OCI-LY3 (cell line): ENCODE results near the gene SYCN.

Experiments
- EZH2phosphoT487 ChIP-seq: fragments of 200-600 bp; shearing (Covaris generic); IDR thresholded peaks from 2 replicates; pipeline ENCODE4 v1.6.1; 2018; ENCODE audit warnings: antibody characterized with exemption, mixed run types, low read depth
- TF ChIP-seq, protein P1 (sequence below): fragments of 200-600, 300-600 bp; sonication (generic); IDR thresholded peaks from 2 replicates; pipeline ENCODE4 v1.5.1; 2014; ENCODE audit warnings: antibody characterized with exemption, low read length, low read depth

DNA sequence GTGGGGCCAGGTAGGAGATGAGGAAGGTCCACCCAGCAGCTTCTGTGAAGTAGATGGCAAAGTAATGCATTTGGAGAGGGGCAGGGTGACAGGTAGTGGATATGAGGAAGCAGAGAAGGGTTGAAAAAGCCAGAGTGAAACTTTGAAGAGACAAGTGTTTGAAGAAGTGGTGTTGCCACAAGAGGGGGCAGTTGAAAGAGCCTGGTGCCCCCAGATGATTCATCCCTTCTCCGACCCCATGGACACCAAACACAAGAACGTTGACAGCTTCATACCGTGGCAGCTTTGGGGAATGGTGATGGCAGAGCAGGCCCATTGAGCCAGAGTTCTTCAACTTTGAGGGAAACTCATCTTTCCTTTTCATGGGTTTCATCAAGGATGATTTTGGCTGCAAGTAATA, 20.8 kb upstream of the SYCN start:
- TF ChIP-seq, protein P1, sequence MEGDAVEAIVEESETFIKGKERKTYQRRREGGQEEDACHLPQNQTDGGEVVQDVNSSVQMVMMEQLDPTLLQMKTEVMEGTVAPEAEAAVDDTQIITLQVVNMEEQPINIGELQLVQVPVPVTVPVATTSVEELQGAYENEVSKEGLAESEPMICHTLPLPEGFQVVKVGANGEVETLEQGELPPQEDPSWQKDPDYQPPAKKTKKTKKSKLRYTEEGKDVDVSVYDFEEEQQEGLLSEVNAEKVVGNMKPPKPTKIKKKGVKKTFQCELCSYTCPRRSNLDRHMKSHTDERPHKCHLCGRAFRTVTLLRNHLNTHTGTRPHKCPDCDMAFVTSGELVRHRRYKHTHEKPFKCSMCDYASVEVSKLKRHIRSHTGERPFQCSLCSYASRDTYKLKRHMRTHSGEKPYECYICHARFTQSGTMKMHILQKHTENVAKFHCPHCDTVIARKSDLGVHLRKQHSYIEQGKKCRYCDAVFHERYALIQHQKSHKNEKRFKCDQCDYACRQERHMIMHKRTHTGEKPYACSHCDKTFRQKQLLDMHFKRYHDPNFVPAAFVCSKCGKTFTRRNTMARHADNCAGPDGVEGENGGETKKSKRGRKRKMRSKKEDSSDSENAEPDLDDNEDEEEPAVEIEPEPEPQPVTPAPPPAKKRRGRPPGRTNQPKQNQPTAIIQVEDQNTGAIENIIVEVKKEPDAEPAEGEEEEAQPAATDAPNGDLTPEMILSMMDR, result peak; percentile 48
- no peak for TF ChIP-seq EZH2phosphoT487
